HepG2 (cell line): ENCODE measurements around the gene USP5. TPM values are rescaled to one million over a fixed set of nuclear protein-coding genes. Genes with fewer than 3 reads are reported as not detected.
A peak's percentile ranks its signal among the peaks of the same experiment; 100 is the strongest.

Experiments
- ATF1 ChIP-seq: IDR thresholded peaks from 2 replicates; pipeline ENCODE4 v1.6.1; 2016; ENCODE audit warnings: mild to moderate bottlenecking, control low read depth
- EED ChIP-seq: sonication (generic); formaldehyde crosslinking; IDR thresholded peaks from 2 replicates; pipeline ENCODE4 v1.5.0; 2020; ENCODE audit warnings: mild to moderate bottlenecking, missing genetic modification reagents
- FOXO1 ChIP-seq: sonication (generic); formaldehyde crosslinking; IDR thresholded peaks from 2 replicates; pipeline ENCODE4 v1.4.0; 2020; ENCODE audit warnings: missing genetic modification reagents
- HNRNPK ChIP-seq: fragments of 200-400 bp; formaldehyde crosslinking; IDR thresholded peaks from 2 replicates; pipeline ENCODE4 v1.6.1; 2018; ENCODE audit warnings: low read length, low read depth, moderate library complexity, mild to moderate bottlenecking; ENCODE audit not compliant: poor library complexity, severe bottlenecking
- HOXA3 ChIP-seq: sonication (generic); formaldehyde crosslinking; IDR thresholded peaks from 2 replicates; pipeline ENCODE4 v1.5.0; 2020; ENCODE audit warnings: missing genetic modification reagents
- HOXA7 ChIP-seq: sonication (generic); formaldehyde crosslinking; IDR thresholded peaks from 2 replicates; pipeline ENCODE4 v1.8.1; 2022; ENCODE audit warnings: mild to moderate bottlenecking, missing genetic modification reagents, moderate library complexity
- JDP2 ChIP-seq: sonication (generic); formaldehyde crosslinking; IDR thresholded peaks from 2 replicates; pipeline ENCODE4 v1.8.1; 2022; ENCODE audit warnings: missing genetic modification reagents, borderline replicate concordance
- PAWR ChIP-seq: sonication (generic); formaldehyde crosslinking; IDR thresholded peaks from 2 replicates; pipeline ENCODE4 v1.4.0; 2020; ENCODE audit warnings: missing genetic modification reagents, mild to moderate bottlenecking, borderline replicate concordance
- PRMT3 ChIP-seq: sonication (generic); formaldehyde crosslinking; IDR thresholded peaks from 2 replicates; pipeline ENCODE4 v1.8.1; 2022; ENCODE audit warnings: low read depth, mild to moderate bottlenecking, moderate library complexity, missing genetic modification reagents, borderline replicate concordance
- REPIN1 ChIP-seq: sonication (generic); formaldehyde crosslinking; IDR thresholded peaks from 2 replicates; pipeline ENCODE4 v1.8.0; 2022; ENCODE audit warnings: missing genetic modification reagents, low read depth, mild to moderate bottlenecking, borderline replicate concordance
- SALL1 ChIP-seq: sonication (generic); formaldehyde crosslinking; IDR thresholded peaks from 2 replicates; pipeline ENCODE4 v1.8.0; 2022; ENCODE audit warnings: mild to moderate bottlenecking, missing genetic modification reagents
- ZBTB20 ChIP-seq: sonication (generic); formaldehyde crosslinking; IDR thresholded peaks from 2 replicates; pipeline ENCODE4 v1.8.1; 2023; ENCODE audit warnings: missing genetic modification reagents, low read depth, mild to moderate bottlenecking, borderline replicate concordance
- ZFP36 ChIP-seq: fragments of 150-350 bp; IDR thresholded peaks from 2 replicates; pipeline ENCODE4 v1.6.1; 2018; ENCODE audit warnings: borderline replicate concordance, low read length, low read depth; ENCODE audit not compliant: partially characterized antibody
- ZNF331 ChIP-seq: sonication (generic); formaldehyde crosslinking; IDR thresholded peaks from 2 replicates; pipeline ENCODE4 v1.4.0; 2020; ENCODE audit warnings: missing genetic modification reagents
- ZNF383 ChIP-seq: sonication (generic); formaldehyde crosslinking; IDR thresholded peaks from 2 replicates; pipeline ENCODE4 v1.4.0; 2020; ENCODE audit warnings: missing genetic modification reagents, mild to moderate bottlenecking, borderline replicate concordance
- ZNF572 ChIP-seq: sonication (generic); formaldehyde crosslinking; IDR thresholded peaks from 2 replicates; pipeline ENCODE4 v1.5.1; 2020; ENCODE audit warnings: mild to moderate bottlenecking, missing genetic modification reagents
- polyA plus RNA-seq, 8 experiments: library from polyadenylated mRNA; depleted of rRNA in 3 of 8; stranded (reverse) in 7 of 8; unstranded in 1 of 8; fragments of >200 nt; fragmentation: Illumina TruSeq in 4 of 8; extraction: Trizol in 4 of 8; gene quantifications; 2 replicates each; pipeline versions ENCODE4 v1.2.1 to v1.2.3, GENCODE V29; 2011 to 2016; ENCODE audit warnings: low read depth in 4 of 8, missing spikeins in 1 of 8, mixed read lengths in 1 of 8; ENCODE audit not compliant: insufficient read depth in 1 of 8
- total RNA-seq, 5 experiments: library from RNA; depleted of rRNA; stranded (reverse); fragments of >200 nt; fragmentation: Illumina TruSeq; extraction: Trizol; gene quantifications; 2 replicates each; pipeline ENCODE4 v1.2.3, GENCODE V29; 2016; ENCODE audit warnings: low read depth in 1 of 5
- TF ChIP-seq, protein P1 (sequence below): fragments of 450-650 bp; IDR thresholded peaks from 2 replicates; pipeline ENCODE4 v1.6.1; 2016
- TF ChIP-seq, protein P2 (sequence below): IDR thresholded peaks from 2 replicates; pipeline ENCODE4 v1.6.1; 2018; ENCODE audit warnings: missing genetic modification reagents, mild to moderate bottlenecking, missing compliant biosample characterization
- TF ChIP-seq, protein P3 (sequence below): sonication (generic); formaldehyde crosslinking; IDR thresholded peaks from 2 replicates; pipeline ENCODE4 v1.4.0; 2020; ENCODE audit warnings: missing genetic modification reagents
- TF ChIP-seq, protein P4 (sequence below): sonication (generic); formaldehyde crosslinking; IDR thresholded peaks from 2 replicates; pipeline ENCODE4 v1.8.1; 2022; ENCODE audit warnings: low read depth, mild to moderate bottlenecking, missing genetic modification reagents

Gene USP5
- total and polyA plus RNA-seq, 2 of the 13 experiments (the other 11 are each of a cell fraction or from before 2014, with no cell fraction given), result 39.6 to 56.0 TPM

DNA sequence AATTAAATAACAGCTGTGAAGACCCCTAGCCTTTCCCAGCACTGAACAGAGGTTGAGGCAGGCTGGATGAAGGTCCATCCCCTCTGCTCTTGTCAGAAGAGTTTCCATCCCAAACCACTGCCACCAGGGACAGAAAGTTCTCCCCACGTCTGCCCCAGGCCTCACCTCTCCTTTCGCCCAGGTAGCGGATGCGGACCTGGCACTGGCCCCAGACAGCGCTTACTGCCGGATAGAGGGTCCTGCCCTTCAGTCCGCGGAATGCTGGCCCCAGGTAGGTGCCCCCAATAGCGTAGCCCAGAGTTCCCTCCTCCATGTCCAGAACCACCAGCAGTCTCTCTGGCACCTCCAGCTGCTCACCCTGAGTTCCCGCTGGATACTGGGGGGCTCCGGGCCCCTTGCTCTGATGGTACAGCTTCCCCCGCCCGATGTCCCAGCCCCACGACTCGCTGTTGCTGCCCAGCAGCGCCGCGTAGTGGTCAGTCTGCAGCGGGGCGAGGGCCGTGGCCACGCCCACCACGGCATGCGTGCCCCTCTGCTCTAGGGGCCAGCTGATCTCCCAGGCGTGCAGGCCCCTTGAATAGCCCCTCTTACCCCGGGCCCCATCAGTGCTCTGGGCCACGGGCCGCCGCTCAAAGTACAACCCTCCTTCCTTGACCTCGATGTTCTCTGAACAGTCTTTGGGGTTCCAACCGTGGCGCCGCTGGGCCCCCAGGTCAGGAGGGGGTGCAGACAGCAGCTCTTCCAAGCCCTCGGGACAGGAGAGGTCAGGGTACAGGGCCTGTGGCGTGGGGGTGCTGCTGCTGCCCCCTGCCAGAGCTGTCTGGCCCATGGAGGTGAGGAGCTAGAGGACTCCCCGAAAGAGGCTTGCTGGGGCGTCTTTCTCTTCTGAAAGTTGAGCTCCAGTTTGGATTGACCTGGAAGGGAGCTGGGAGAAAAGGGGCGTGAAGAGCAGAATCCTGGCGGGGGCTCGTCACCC, 20.4 kb downstream of the USP5 start (continued):
- TF ChIP-seq, protein P1, sequence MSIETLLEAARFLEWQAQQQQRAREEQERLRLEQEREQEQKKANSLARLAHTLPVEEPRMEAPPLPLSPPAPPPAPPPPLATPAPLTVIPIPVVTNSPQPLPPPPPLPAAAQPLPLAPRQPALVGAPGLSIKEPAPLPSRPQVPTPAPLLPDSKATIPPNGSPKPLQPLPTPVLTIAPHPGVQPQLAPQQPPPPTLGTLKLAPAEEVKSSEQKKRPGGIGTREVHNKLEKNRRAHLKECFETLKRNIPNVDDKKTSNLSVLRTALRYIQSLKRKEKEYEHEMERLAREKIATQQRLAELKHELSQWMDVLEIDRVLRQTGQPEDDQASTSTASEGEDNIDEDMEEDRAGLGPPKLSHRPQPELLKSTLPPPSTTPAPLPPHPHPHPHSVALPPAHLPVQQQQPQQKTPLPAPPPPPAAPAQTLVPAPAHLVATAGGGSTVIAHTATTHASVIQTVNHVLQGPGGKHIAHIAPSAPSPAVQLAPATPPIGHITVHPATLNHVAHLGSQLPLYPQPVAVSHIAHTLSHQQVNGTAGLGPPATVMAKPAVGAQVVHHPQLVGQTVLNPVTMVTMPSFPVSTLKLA, result peak; percentile 59
- TF ChIP-seq ZBTB20 (CRISPR knock-in tag) (peak; percentile 29; the same call in 1 of the 2 replicates), HNRNPK (peak; percentile 92), ATF1 (CRISPR knock-in tag) (no peak), FOXO1 (CRISPR knock-in tag) (peak; percentile 41; the same call in 1 of the 2 replicates), HOXA7 (peak; percentile 81), HOXA3 (CRISPR knock-in tag) (peak; percentile 77), PAWR (0 out of 2 replicates have a peak, but pooled peaks have one; percentile 29), ZNF383 (CRISPR knock-in tag) (peak; percentile 95), REPIN1 (peak; percentile 82), ZFP36 (no peak), ZNF572 (CRISPR knock-in tag) (peak; percentile 57; the same call in 1 of the 2 replicates), SALL1 (CRISPR knock-in tag) (peak; percentile 73), JDP2 (CRISPR knock-in tag) (no peak; the same call in 1 of the 2 replicates), PRMT3 (no peak), ZNF331 (CRISPR knock-in tag) (0 out of 2 replicates have a peak, but pooled peaks have one; percentile 22), EED (CRISPR knock-in tag) (0 out of 2 replicates have a peak, but pooled peaks have one; percentile 34)
- TF ChIP-seq, protein P2, sequence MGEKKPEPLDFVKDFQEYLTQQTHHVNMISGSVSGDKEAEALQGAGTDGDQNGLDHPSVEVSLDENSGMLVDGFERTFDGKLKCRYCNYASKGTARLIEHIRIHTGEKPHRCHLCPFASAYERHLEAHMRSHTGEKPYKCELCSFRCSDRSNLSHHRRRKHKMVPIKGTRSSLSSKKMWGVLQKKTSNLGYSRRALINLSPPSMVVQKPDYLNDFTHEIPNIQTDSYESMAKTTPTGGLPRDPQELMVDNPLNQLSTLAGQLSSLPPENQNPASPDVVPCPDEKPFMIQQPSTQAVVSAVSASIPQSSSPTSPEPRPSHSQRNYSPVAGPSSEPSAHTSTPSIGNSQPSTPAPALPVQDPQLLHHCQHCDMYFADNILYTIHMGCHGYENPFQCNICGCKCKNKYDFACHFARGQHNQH, result peak; percentile 20; the same call in 1 of the 2 replicates
- TF ChIP-seq, protein P3, sequence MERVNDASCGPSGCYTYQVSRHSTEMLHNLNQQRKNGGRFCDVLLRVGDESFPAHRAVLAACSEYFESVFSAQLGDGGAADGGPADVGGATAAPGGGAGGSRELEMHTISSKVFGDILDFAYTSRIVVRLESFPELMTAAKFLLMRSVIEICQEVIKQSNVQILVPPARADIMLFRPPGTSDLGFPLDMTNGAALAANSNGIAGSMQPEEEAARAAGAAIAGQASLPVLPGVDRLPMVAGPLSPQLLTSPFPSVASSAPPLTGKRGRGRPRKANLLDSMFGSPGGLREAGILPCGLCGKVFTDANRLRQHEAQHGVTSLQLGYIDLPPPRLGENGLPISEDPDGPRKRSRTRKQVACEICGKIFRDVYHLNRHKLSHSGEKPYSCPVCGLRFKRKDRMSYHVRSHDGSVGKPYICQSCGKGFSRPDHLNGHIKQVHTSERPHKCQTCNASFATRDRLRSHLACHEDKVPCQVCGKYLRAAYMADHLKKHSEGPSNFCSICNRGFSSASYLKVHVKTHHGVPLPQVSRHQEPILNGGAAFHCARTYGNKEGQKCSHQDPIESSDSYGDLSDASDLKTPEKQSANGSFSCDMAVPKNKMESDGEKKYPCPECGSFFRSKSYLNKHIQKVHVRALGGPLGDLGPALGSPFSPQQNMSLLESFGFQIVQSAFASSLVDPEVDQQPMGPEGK (CRISPR knock-in tag), result peak; percentile 91
- TF ChIP-seq, protein P4, sequence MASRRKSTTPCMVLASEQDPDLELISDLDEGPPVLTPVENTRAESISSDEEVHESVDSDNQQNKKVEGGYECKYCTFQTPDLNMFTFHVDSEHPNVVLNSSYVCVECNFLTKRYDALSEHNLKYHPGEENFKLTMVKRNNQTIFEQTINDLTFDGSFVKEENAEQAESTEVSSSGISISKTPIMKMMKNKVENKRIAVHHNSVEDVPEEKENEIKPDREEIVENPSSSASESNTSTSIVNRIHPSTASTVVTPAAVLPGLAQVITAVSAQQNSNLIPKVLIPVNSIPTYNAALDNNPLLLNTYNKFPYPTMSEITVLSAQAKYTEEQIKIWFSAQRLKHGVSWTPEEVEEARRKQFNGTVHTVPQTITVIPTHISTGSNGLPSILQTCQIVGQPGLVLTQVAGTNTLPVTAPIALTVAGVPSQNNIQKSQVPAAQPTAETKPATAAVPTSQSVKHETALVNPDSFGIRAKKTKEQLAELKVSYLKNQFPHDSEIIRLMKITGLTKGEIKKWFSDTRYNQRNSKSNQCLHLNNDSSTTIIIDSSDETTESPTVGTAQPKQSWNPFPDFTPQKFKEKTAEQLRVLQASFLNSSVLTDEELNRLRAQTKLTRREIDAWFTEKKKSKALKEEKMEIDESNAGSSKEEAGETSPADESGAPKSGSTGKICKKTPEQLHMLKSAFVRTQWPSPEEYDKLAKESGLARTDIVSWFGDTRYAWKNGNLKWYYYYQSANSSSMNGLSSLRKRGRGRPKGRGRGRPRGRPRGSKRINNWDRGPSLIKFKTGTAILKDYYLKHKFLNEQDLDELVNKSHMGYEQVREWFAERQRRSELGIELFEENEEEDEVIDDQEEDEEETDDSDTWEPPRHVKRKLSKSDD (CRISPR knock-in tag), result 0 out of 2 replicates have a peak, but pooled peaks have one; percentile 29
